ENCODE measurements around the gene AJM1. TPM values are rescaled to one million over a fixed set of nuclear protein-coding genes. Genes with fewer than 3 reads are reported as not detected.
"Not testable (repeated sequence)": the region's sequence is repeated elsewhere in the genome, so short reads cannot be mapped to it uniquely, and the experiment has no call there.

Gene AJM1
- polyA plus RNA-seq, 3 donors: 0.10 to 2.0 (median 0.18) TPM

DNA sequence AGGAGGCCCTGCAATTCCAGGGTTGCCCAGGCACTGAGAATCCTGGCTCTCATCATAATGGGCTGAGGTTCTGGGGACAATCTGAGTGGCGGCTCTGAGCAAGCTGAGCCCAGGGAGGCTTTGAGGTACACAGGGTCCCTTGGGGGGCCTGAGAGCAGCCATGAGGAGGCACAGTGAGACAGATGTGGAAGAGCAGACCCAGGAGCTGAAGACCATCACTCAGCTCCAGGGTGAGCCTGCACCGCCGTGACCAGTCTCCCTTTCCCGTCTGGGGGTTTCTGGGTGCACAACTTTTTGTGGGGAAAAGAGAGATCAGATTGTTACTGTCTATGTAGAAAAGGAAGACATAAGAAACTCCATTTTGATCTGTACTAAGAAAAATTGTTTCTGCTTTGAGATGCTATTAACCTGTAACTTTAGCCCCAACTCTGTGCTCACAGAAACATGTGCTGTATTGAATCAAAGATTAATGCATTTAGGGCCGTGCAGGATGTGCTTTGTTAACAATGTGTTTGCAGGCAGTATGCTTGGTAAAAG, 46.0 kb upstream of the AJM1 start, which contains the start of gene CCDC183:
CCDC183 (plus strand) TSS at position 101 of the 537 bp plus-strand sequence; CDS start at position 161, 60 bp downstream.
- Histone ChIP-seq H3K79me2 (ENCODE audit: insufficient read depth, low read length) (peaks cover 4% of the 10 kb centered on the region), H3K4me2 (replicated peaks; ENCODE audit: extremely low read depth, low read length, poor library complexity, severe bottlenecking) (no peak within 1 kb of the TSS), H3K27me3 (ENCODE audit: control insufficient read depth in 2 of 2, insufficient read depth in 2 of 2, low read length in 2 of 2) (peaks cover 26 to 52% of the 10 kb centered on the region in 2 donors), H3K27ac (ENCODE audit: low read depth in 1 of 2, low read length in 2 of 2) (no peak within 1 kb of the TSS), H3K4me1 (ENCODE audit: control insufficient read depth in 1 of 2, insufficient read depth in 2 of 2, low read length in 2 of 2) (peaks cover 38 to 47% of the 10 kb centered on the region in 2 donors), H4K20me1 (ENCODE audit: insufficient read depth, low read length) (peaks cover 21% of the 10 kb centered on the region), H3K36me3 (replicated peaks in 1 of 2; ENCODE audit: control insufficient read depth in 1 of 2, insufficient read depth in 2 of 2, low read length in 2 of 2) (no peaks in the 10 kb centered on the region), H3K9me3 (replicated peaks in 1 of 2; ENCODE audit: control insufficient read depth in 1 of 2, insufficient read depth in 1 of 2, low read length in 2 of 2) (no peaks in the 10 kb centered on the region), H3K9ac (ENCODE audit: insufficient read depth, low read length, poor library complexity, severe bottlenecking) (no peak within 1 kb of the TSS), H3K4me3 (replicated peaks in 1 of 3; ENCODE audit: low read depth in 2 of 3, low read length in 3 of 3) (no peak within 1 kb of the TSS), H2AFZ (ENCODE audit: insufficient read depth, low read depth, low read length, poor library complexity, severe bottlenecking) (no peak within 1 kb of the TSS)
- H3K4me3 Mint-ChIP-seq: peak within 1 kb of the TSS in 1 of 2 donors; percentile 68
- peaks cover 0 to 15% (median 1%) of the 10 kb centered on the region in 7 donors for H3K9me3 Mint-ChIP-seq
- H3K36me3 Mint-ChIP-seq: peaks cover 12 to 15% of the 10 kb centered on the region in 2 donors
- peaks cover 35% of the 10 kb centered on the region for H3K4me1 Mint-ChIP-seq
- intact Hi-C loops (cut with micrococcal nuclease): no loop called here
- peaks cover 51 to 66% (median 60%) of the 10 kb centered on the region in 3 donors for H3K27me3 Mint-ChIP-seq (ENCODE audit: low read depth in 3 of 3)
- WGBS (ENCODE audit: insufficient coverage): 73% methylated on average over 3 of the region's 5 CpGs
- TF ChIP-seq, protein P1, sequence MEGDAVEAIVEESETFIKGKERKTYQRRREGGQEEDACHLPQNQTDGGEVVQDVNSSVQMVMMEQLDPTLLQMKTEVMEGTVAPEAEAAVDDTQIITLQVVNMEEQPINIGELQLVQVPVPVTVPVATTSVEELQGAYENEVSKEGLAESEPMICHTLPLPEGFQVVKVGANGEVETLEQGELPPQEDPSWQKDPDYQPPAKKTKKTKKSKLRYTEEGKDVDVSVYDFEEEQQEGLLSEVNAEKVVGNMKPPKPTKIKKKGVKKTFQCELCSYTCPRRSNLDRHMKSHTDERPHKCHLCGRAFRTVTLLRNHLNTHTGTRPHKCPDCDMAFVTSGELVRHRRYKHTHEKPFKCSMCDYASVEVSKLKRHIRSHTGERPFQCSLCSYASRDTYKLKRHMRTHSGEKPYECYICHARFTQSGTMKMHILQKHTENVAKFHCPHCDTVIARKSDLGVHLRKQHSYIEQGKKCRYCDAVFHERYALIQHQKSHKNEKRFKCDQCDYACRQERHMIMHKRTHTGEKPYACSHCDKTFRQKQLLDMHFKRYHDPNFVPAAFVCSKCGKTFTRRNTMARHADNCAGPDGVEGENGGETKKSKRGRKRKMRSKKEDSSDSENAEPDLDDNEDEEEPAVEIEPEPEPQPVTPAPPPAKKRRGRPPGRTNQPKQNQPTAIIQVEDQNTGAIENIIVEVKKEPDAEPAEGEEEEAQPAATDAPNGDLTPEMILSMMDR (IDR thresholded peaks at IDR 0.05): no peak
- H3K27ac Mint-ChIP-seq: peak within 1 kb of the TSS in 3 of 7 donors; percentile 2 to 51 (median 38)
- DNase-seq: no peak

DNA sequence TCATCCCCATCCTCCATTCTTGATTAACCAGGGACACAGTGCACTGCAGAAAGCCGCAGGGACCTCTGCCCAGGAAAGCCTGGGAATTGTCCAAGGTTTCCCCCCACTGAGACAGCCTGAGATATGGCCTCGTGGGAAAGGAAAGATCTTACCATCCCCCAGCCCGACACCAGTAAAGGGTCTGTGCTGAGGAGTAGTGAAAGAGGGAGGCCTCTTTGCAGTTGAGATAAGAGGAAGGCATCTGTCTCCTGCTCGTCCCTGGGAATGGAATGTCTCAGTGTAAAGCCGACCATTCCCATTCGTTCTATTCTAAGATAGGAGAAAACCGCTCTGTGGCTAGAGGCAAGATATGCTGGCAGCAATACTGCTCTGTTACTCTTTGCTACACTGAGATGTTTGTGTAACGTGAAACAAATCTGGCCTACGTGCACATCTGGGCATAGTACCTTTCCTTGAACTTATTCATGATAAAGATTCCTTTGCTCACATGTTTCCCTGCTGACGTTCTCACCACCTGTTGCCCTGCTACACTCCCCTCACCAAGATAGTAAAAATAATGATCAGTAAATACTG, 45.4 kb upstream of the AJM1 start:
- Mint-ChIP-seq H3K27me3 (ENCODE audit: low read depth in 3 of 3) (peaks cover 57 to 71% (median 65%) of the 10 kb centered on the region in 3 donors), H3K4me1 (peaks cover 36% of the 10 kb centered on the region), H3K36me3 (peaks cover 12 to 15% of the 10 kb centered on the region in 2 donors), H3K9me3 (peaks cover 0 to 16% (median 1%) of the 10 kb centered on the region in 7 donors), H3K4me3 (peak overlapping the region in 1 of 2 donors; percentile 68)
- peaks cover 29 to 58% of the 10 kb centered on the region in 2 donors for H3K27me3 ChIP-seq (ENCODE audit: control insufficient read depth in 2 of 2, insufficient read depth in 2 of 2, low read length in 2 of 2)
- H3K9me3 ChIP-seq (replicated peaks in 1 of 2; ENCODE audit: control insufficient read depth in 1 of 2, insufficient read depth in 1 of 2, low read length in 2 of 2); H3K4me3 ChIP-seq (replicated peaks in 1 of 3; ENCODE audit: low read depth in 2 of 3, low read length in 3 of 3); DNase-seq; H3K9ac ChIP-seq (ENCODE audit: insufficient read depth, low read length, poor library complexity, severe bottlenecking); H3K4me2 ChIP-seq (replicated peaks; ENCODE audit: extremely low read depth, low read length, poor library complexity, severe bottlenecking); H3K36me3 ChIP-seq (replicated peaks in 1 of 2; ENCODE audit: control insufficient read depth in 1 of 2, insufficient read depth in 2 of 2, low read length in 2 of 2); intact Hi-C loops (cut with micrococcal nuclease); H3K27ac ChIP-seq (ENCODE audit: low read depth in 1 of 2, low read length in 2 of 2); H2AFZ ChIP-seq (ENCODE audit: insufficient read depth, low read depth, low read length, poor library complexity, severe bottlenecking); H3K79me2 ChIP-seq (ENCODE audit: insufficient read depth, low read length); H3K27ac Mint-ChIP-seq: not testable (repeated sequence)
- peaks cover 32 to 42% of the 10 kb centered on the region in 2 donors for H3K4me1 ChIP-seq (ENCODE audit: control insufficient read depth in 1 of 2, insufficient read depth in 2 of 2, low read length in 2 of 2)
- H4K20me1 ChIP-seq (ENCODE audit: insufficient read depth, low read length): peaks cover 18% of the 10 kb centered on the region
- no CpG with 5 or more reads among the region's 10 CpGs for WGBS (ENCODE audit: insufficient coverage)
